ENCODE data around the gene MYBPC3. TPM values are rescaled to one million over a fixed set of nuclear protein-coding genes. Genes with fewer than 3 reads are reported as not detected.

MYBPC3 gene
- total and polyA plus RNA-seq, 5 donors, result 953 to 1,924 (median 1,256) TPM

DNA sequence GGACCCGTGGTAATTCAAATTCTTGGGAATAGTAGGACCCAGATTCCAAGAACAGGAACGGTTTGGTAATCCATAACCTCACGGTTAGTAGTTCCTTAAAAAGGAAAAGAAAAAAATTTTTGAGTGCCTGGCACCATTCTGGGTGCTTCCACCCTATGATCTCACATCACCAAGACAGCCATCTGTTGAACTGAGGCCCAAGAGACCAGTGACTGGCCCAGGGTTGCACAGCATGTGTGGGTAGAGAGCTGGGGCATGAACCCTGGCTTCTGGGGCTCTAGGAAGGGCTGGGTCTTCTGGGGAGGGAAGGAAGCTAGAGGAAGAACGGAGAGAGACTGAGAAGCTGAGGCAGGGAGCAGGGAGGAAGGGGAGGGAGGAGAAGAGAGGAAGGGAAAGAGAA lies 30.6 kb upstream of the MYBPC3 start:
- no peak overlapping the region for H3K27ac ChIP-seq (ENCODE audit: low read length)
- intact Hi-C loops (cut with DNase I), result no loop called here
- no peaks in the 10 kb centered on the region for H3K9me3 ChIP-seq (ENCODE audit: control insufficient read depth, low read length)
- H3K27me3 ChIP-seq (ENCODE audit: control insufficient read depth, insufficient read depth), result no peaks in the 10 kb centered on the region
- ATAC-seq, result peak; percentile 25 to 41
- no peak overlapping the region for H3K4me3 ChIP-seq (ENCODE audit: low read length)
- 55% methylated on average over 4 of the region's 4 CpGs for WGBS
- DNase-seq, result no peak
- H3K4me1 ChIP-seq (ENCODE audit: control insufficient read depth, insufficient read depth, low read length), result no peaks in the 10 kb centered on the region

DNA sequence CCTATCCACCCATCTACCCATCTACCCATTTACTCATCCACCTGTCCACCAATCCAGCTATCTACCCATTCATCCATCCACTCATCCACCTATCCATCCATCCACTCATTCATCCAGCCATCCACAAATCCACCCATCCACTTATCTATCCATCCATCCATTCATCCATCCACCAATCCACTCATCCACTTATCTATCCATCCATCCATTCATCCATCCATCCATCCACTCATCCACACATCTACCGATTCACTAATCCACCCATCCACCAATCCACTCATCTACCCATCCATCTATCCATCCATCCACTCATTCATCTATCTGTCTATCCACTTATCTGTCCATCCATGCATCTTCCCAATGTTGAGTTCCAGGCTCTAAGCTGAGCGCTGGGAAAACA lies 27.6 kb upstream of the MYBPC3 start:
- Histone ChIP-seq H3K27me3 (ENCODE audit: control insufficient read depth, insufficient read depth) (no peaks in the 10 kb centered on the region), H3K27ac (ENCODE audit: low read length) (no peak overlapping the region), H3K9me3 (ENCODE audit: control insufficient read depth, low read length) (no peaks in the 10 kb centered on the region), H3K4me1 (ENCODE audit: control insufficient read depth, insufficient read depth, low read length) (no peaks in the 10 kb centered on the region), H3K4me3 (ENCODE audit: low read length) (no peak overlapping the region)
- ATAC-seq (no peak), DNase-seq (no peak)
- intact Hi-C loops (cut with DNase I), result no loop called here
- 94% methylated on average over 2 of the region's 2 CpGs for WGBS

DNA sequence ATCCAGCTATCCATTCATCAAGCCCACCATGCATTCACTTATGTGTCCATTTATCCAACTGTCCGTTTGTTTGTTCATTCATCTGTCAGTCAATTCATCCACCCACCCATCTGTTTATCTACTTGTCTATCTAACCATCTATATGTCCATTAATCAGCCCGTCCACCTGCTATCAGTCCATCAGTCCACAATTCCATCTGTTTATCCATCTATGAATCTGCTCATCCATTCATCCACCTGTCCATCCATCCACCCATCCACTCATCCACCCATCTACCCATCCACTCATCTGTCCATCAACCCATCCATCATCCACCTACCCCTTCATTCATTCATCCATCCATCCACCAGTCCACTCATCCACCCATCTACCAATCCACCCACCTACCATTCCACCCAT lies 26.8 kb upstream of the MYBPC3 start:
- WGBS, result 89% methylated on average over 2 of the region's 2 CpGs

DNA sequence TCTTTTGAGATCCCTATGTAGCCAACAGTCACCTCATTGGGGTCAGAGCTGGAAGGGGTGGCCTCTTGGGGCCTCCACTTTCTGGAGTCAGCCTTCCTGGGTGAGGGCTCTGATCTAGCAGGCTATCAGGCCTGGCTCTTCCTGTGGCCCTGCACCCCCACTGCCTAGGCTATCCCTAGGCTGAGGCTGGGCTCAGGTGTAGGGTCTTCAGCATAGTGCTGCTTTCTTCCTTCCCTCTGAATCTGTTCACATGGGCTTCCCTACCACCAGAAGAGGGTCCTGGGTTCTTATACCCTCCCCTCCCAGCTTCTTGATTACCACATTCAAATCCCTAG lies 26.3 kb upstream of the MYBPC3 start:
- ATAC-seq, result no peak
- no peak overlapping the region for H3K4me3 ChIP-seq (ENCODE audit: low read length)
- H3K27ac ChIP-seq (ENCODE audit: low read length), result no peak overlapping the region
- H3K9me3 ChIP-seq (ENCODE audit: control insufficient read depth, low read length), result no peaks in the 10 kb centered on the region
- H3K4me1 ChIP-seq (ENCODE audit: control insufficient read depth, insufficient read depth, low read length), result no peaks in the 10 kb centered on the region
- intact Hi-C loops (cut with DNase I), result loop anchor here in 3 of 4 donors (10.0 kb wide), 3 partner anchors 66 to 476 kb away; partner anchors contain the start of gene RAPSN (in 1 of the 3)
- no peak for DNase-seq
- no peaks in the 10 kb centered on the region for H3K27me3 ChIP-seq (ENCODE audit: control insufficient read depth, insufficient read depth)

More for the DNA sequence above, 26.8 kb upstream of the MYBPC3 start:
- Histone ChIP-seq H3K27ac (ENCODE audit: low read length) (no peak overlapping the region), H3K4me3 (ENCODE audit: low read length) (no peak overlapping the region), H3K9me3 (ENCODE audit: control insufficient read depth, low read length) (no peaks in the 10 kb centered on the region), H3K27me3 (ENCODE audit: control insufficient read depth, insufficient read depth) (no peaks in the 10 kb centered on the region), H3K4me1 (ENCODE audit: control insufficient read depth, insufficient read depth, low read length) (no peaks in the 10 kb centered on the region)
- ATAC-seq (no peak), DNase-seq (no peak)
- intact Hi-C loops (cut with DNase I), result loop anchor here in 3 of 4 donors (10.0 kb wide), 3 partner anchors 65 to 475 kb away; partner anchors contain the start of gene RAPSN (in 1 of the 3)

DNA sequence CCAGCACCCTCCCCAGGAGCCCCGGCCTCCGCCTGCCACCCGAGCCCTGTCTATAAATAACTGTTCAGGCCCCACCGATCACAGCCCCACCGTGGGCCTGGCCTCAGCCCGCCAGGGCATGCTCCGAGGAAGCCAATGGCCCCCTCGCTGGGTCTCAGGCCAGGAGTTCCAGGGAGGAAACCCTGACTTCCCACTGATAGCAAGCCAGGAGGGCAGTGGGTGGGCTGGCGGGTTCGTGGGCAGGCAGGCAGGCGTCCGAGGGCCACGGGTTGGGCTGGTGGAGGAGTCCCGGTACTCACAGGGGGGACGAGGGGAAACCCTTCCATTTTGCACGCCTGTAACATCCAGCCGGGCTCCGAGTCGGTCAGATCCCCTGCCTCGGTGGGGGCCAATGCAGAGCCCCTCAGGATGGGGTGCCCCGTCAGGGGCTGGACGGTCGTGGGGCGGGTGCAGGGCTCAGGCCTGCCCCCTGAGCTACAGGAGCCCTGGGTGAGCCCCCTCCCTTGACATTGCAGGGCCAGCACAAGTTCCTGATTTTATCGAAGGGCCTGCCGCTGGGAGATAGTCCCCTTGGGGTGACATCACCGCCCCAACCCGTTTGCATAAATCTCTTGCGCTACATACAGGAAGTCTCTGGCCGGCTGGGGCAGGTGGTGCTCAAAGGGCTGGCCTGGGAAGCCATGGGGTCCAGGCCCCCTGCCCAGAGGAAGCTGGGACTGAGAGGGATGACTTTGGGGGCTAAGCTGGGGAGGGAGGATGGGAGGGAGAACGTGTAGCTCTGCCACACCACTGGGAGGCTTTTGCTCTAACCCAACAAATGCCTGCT lies 25.7 kb upstream of the MYBPC3 start, which contains the start of gene SPI1:
Gene SPI1 (minus strand): TSS at position 538 of the 826 bp plus-strand sequence. CDS start 194 bp downstream, at position 344.
- ATAC-seq (peak; percentile 43 to 48), DNase-seq (peak; percentile 51 to 84 (median 82))
- no peaks in the 10 kb centered on the region for H3K27me3 ChIP-seq (ENCODE audit: control insufficient read depth, insufficient read depth)
- no peaks in the 10 kb centered on the region for H3K9me3 ChIP-seq (ENCODE audit: control insufficient read depth, low read length)
- intact Hi-C loops (cut with DNase I), result loop anchor here in 3 of 4 donors (10.0 kb wide), 3 partner anchors 67 to 477 kb away; partner anchors contain the start of gene RAPSN (in 1 of the 3)
- H3K4me3 ChIP-seq (ENCODE audit: low read length), result no peak within 1 kb of the TSS
- H3K27ac ChIP-seq (ENCODE audit: low read length), result peak within 1 kb of the TSS; percentile 0
- 63% methylated on average over 31 of the region's 31 CpGs for WGBS
- no peaks in the 10 kb centered on the region for H3K4me1 ChIP-seq (ENCODE audit: control insufficient read depth, insufficient read depth, low read length)

DNA sequence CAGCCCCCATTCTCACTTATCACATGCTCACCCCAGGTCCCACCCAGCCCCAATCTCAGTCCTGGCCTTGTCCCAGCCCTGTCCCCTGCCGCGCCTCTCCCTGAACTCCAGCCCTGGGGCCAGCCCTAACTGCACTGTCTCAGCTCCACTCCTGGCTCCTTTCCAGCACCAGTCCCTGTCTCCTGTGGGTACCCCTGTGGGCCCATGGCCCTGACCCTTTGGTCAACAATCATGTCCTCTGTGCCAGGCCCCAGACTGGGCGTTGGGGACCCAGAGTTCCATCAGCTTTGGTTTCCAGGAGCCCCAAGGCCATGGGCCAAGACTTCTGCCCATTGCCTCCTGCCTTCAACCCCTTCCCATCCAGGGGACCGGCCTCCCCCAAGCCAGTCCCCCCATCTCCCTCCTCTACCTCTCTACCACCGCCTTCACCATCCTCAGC lies 25.1 kb upstream of the MYBPC3 start:
- 78% methylated on average over 5 of the region's 5 CpGs for WGBS
- Histone ChIP-seq H3K27ac (ENCODE audit: low read length) (peak overlapping the region; percentile 0), H3K27me3 (ENCODE audit: control insufficient read depth, insufficient read depth) (no peaks in the 10 kb centered on the region), H3K4me3 (ENCODE audit: low read length) (no peak overlapping the region), H3K4me1 (ENCODE audit: control insufficient read depth, insufficient read depth, low read length) (no peaks in the 10 kb centered on the region), H3K9me3 (ENCODE audit: control insufficient read depth, low read length) (no peaks in the 10 kb centered on the region)
- intact Hi-C loops (cut with DNase I), result loop anchor here in 3 of 4 donors (10.0 kb wide), 3 partner anchors 67 to 477 kb away; partner anchors contain the start of gene RAPSN (in 1 of the 3)
- DNase-seq (peak in 2 of 3 donors; percentile 61 to 71), ATAC-seq (peak in 1 of 2 donors; percentile 42)

DNA sequence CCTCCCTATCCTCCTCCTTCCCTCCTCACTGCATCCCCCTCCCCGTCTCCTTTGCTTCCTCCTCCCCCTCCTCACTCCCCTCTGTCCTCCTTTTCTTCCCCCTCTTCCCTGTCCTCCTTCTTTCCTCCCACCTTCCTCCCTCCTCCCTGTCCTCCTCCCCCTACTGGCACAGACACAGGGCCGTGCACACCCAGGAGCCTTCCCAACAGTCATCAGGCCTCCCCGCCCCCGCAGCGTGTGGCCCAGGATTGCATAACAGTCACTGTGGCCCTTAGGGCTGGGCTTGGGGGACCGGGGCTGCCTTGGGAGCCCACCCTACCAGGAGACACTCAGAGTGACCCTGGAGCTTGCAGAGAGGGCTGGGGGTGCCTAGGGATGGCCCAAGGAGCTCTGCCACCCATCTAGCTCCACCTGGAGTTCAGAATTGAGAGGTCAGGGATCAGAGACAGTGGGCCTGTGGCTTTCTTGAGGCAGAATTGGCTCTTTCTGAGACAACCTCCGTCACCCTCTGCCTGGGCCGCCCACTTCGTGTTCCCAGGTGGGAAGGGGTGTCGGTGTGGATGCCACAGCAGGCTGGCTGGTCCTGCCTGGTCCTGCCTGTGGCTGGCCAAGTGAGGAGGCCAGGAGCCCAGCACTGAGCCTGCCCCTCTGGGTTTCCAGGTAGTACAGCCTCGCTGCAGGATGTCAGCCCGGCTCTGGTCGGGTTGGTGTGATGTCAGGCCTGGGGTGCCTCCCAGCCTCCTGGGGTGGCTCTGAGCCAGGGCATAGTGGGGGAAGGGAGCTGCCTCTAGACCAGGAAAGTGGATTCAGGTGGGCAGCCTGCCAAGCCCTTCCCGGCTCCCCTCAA lies 24.2 kb upstream of the MYBPC3 start:
- H3K9me3 ChIP-seq (ENCODE audit: control insufficient read depth, low read length), result no peaks in the 10 kb centered on the region
- WGBS, result 71% methylated on average over 14 of the region's 14 CpGs
- no peaks in the 10 kb centered on the region for H3K4me1 ChIP-seq (ENCODE audit: control insufficient read depth, insufficient read depth, low read length)
- DNase-seq (peak; percentile 36 to 82 (median 80)), ATAC-seq (peak; percentile 27 to 42)
- peak overlapping the region; percentile 53 for H3K27ac ChIP-seq (ENCODE audit: low read length)
- H3K4me3 ChIP-seq (ENCODE audit: low read length), result no peak overlapping the region
- no peaks in the 10 kb centered on the region for H3K27me3 ChIP-seq (ENCODE audit: control insufficient read depth, insufficient read depth)
- intact Hi-C loops (cut with DNase I), result loop anchor here in 3 of 4 donors (10.0 kb wide), 3 partner anchors 68 to 478 kb away; partner anchors contain the start of gene RAPSN (in 1 of the 3)

DNA sequence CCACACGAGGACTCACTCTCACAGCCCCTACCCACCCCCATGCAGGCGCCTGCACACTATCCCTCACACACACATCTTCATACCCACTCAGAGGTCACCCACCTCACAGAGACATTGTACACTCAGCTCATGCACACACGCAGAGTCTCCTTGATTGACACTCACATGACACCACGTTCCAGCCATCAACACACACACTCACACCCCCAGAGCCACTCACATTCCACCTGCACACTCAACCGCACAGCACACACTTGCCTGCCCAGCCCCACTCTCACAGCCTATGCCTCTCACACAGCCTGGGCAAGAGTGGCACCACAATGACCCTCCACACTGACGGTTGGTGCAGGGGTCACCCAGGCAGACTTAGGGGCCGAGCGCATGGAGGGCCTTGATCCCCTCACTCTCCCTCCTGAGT lies 23.6 kb upstream of the MYBPC3 start:
- peak in 1 of 3 donors; percentile 25 for DNase-seq
- Histone ChIP-seq H3K4me3 (ENCODE audit: low read length) (no peak overlapping the region), H3K27ac (ENCODE audit: low read length) (no peak overlapping the region), H3K27me3 (ENCODE audit: control insufficient read depth, insufficient read depth) (no peaks in the 10 kb centered on the region), H3K4me1 (ENCODE audit: control insufficient read depth, insufficient read depth, low read length) (no peaks in the 10 kb centered on the region), H3K9me3 (ENCODE audit: control insufficient read depth, low read length) (no peaks in the 10 kb centered on the region)
- no peak for ATAC-seq
- WGBS, result 74% methylated on average over 8 of the region's 8 CpGs
- intact Hi-C loops (cut with DNase I), result loop anchor here in 3 of 4 donors (10.0 kb wide), 3 partner anchors 69 to 479 kb away; partner anchors contain the start of gene RAPSN (in 1 of the 3)

DNA sequence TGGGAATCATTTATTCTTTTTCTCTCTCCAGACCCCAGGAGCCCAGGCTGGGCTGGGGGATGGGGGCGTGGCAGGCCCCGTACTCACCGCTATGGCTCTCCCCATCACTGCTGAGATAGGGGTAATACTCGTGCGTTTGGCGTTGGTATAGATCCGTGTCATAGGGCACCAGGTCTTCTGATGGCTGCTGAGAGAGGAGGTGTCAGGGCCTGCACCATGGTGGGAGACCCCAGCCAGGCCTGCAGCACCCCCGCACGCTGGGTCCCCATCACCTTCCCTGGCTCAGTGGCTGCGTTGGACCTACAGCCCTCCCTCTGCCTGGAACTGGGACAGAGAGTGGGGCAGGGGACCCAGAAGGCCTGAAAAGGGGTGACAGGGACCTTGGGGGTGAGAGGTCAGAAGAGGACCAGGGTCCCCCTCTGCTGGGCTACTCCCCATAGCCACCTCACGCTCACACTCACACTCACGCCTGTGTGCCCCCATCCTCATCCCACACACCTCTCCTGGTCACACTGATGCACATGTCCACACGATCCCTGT lies 23.1 kb upstream of the MYBPC3 start:
- no peaks in the 10 kb centered on the region for H3K9me3 ChIP-seq (ENCODE audit: control insufficient read depth, low read length)
- DNase-seq (peak in 1 of 3 donors; percentile 35), ATAC-seq (no peak)
- H3K4me3 ChIP-seq (ENCODE audit: low read length), result no peak overlapping the region
- intact Hi-C loops (cut with DNase I), result loop anchor here in 3 of 4 donors (10.0 kb wide), 3 partner anchors 69 to 479 kb away; partner anchors contain the start of gene RAPSN (in 1 of the 3)
- WGBS, result 89% methylated on average over 13 of the region's 13 CpGs
- H3K27ac ChIP-seq (ENCODE audit: low read length), result no peak overlapping the region
- H3K27me3 ChIP-seq (ENCODE audit: control insufficient read depth, insufficient read depth), result no peaks in the 10 kb centered on the region
- H3K4me1 ChIP-seq (ENCODE audit: control insufficient read depth, insufficient read depth, low read length), result no peaks in the 10 kb centered on the region

DNA sequence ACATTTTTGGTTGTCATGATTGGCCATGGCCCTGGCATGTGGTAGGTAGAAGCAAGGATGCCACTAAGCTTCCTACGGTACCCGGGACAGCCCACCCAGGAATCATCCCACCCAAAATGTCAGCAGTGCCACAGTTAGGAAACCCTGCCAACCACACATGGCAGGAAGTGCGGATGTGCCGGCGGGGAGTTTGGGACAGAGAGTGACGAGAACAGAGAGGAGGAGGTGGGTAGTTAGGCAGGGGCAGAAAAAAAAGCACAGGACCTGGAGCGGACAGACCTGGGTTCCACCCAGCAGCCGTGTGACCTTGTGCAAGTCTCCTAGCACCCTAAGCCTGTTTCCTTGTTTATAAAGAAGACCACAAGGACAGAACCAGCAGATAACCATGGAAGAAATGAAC lies 22.5 kb upstream of the MYBPC3 start:
- H3K9me3 ChIP-seq (ENCODE audit: control insufficient read depth, low read length), result no peaks in the 10 kb centered on the region
- no peak overlapping the region for H3K4me3 ChIP-seq (ENCODE audit: low read length)
- H3K4me1 ChIP-seq (ENCODE audit: control insufficient read depth, insufficient read depth, low read length), result no peaks in the 10 kb centered on the region
- intact Hi-C loops (cut with DNase I), result loop anchor here in 3 of 4 donors (10.0 kb wide), 3 partner anchors 70 to 480 kb away; partner anchors contain the start of gene RAPSN (in 1 of the 3)
- 73% methylated on average over 8 of the region's 8 CpGs for WGBS
- no peaks in the 10 kb centered on the region for H3K27me3 ChIP-seq (ENCODE audit: control insufficient read depth, insufficient read depth)
- peak in 1 of 3 donors; percentile 43 for DNase-seq
- ATAC-seq, result no peak
- no peak overlapping the region for H3K27ac ChIP-seq (ENCODE audit: low read length)
